Stimulated activated CD8-positive, alpha-beta memory T cell treated with anti-CD3 and anti-CD28 coated beads, Interleukin-12 subunit alpha, Interleukin-12 subunit beta, amount 100 ng/mL, for 1 hour (primary cell): ENCODE data around the gene LHFPL2.
"Not testable (repeated sequence)": the region's sequence is repeated elsewhere in the genome, so short reads cannot be mapped to it uniquely, and the experiment has no call there.

Source experiments
- DNase-seq: peaks from one replicate; pipeline ENCODE4 v3.0.0-alpha.2; 2020; ENCODE audit warnings: low read depth

Gene LHFPL2

DNA sequence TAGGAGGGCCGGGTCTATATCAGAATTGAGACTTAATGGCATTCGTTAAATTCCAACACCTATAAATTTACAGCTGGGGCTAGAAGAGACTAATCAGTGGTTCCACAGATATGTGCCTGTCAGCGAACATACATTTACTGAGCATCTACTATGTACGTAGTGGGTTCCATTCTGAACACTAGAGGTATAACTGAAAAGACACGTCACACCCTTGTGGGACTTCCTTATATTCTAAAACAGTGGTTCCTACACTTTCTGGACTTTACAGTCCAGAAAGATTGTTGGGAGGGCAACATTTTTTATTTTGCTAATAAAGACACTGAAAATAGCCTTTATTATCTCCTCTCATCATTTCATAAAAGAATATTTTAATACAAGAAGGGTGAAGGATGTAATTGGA lies 147.7 kb downstream of the LHFPL2 start:
- no peak for DNase-seq

GRCh38 chr5:78500028-78500427 lies 148.5 kb downstream of the LHFPL2 start:
- no peak for DNase-seq

GRCh38 chr5:78499485-78499884 lies 149.1 kb downstream of the LHFPL2 start:
- no peak for DNase-seq

- DNase-seq: no peak
These were observed 150.7 kb downstream of the LHFPL2 start for GRCh38 chr5:78497573-78498533.

- DNase-seq: no peak
These were observed 152.2 kb downstream of the LHFPL2 start for GRCh38 chr5:78496373-78496772.

DNA sequence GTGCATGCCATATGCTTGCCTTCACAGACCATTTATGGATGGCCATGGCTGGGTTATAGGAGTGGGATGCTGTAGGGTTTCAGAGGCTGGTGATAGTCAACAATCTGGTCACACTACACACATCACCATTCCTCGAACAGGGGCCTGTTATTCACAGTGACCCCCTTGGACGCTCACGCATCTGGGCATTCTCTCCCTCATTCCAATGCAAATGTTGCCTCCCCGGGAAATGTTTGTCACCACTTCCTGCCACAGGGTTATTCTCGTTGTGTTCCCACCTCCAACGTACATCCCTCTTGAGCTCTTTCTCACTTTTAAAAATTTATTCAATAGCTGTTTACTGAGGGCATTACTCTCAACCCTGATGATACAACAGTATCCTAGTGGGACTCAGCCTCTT lies 152.8 kb downstream of the LHFPL2 start:
- no peak for DNase-seq

- no peak for DNase-seq
These were observed 155.9 kb downstream of the LHFPL2 start for GRCh38 chr5:78492650-78493049.

GRCh38 chr5:78492224-78492623 lies 156.3 kb downstream of the LHFPL2 start:
- no peak for DNase-seq

- DNase-seq: no peak
These were observed 157.7 kb downstream of the LHFPL2 start for GRCh38 chr5:78490709-78491485.

- no peak for DNase-seq
These were observed 160.7 kb downstream of the LHFPL2 start for GRCh38 chr5:78487846-78488245.

DNA sequence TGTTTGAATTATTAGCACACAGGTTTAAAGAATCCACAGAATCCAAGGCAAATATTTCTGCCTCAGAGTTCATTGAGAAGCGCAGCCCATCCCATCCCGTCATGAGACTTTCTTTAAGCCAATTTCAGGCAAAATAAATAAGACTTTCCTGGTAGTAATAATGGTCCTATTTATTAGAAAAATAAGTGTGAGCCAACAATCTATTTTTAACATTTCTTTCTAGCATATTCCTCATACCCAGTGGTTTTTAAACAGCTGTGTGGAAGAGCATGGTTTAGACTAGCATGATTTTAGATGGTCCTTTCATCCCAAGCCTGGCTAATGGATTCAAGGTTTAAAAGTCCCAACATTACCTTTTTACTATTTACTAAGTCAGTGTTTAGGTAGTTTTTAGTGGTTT lies 162.4 kb downstream of the LHFPL2 start:
- no peak for DNase-seq

DNA sequence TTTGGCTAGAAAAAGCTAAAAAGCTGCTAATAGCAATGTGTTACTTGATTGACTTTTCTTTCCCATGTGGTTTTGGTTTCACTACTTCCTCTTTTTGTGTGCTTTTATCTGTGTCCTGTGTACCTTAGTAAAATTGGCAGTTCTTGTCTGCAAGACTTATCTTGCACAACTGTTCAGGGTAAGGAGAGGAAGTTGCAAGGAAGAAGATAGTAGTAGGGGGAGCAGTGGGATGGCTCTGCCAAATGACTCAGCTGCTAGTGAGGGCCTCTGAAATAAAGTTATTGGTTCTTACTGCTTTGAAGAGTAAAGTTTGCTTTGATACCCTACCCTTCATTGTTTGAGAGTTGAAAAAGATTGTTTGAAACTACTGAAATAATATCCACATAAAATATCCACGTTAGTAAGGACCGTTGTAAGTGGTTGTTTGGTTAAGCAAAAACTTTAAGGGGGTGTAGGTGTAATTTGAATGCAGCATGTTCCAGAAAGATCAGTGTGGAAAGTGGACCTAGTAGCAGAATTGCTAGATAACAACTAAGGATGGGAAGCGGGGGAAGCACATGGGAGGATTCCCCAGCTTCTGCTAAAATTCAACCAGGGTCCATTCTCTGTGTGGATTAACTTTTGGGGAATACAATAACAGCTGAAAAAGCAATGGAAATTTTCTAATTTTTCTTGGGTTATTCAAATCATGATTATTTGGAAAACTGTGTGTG lies 164.6 kb downstream of the LHFPL2 start:
- no peak for DNase-seq

GRCh38 chr5:78482948-78483347 lies 165.6 kb downstream of the LHFPL2 start:
- DNase-seq: no peak

DNA sequence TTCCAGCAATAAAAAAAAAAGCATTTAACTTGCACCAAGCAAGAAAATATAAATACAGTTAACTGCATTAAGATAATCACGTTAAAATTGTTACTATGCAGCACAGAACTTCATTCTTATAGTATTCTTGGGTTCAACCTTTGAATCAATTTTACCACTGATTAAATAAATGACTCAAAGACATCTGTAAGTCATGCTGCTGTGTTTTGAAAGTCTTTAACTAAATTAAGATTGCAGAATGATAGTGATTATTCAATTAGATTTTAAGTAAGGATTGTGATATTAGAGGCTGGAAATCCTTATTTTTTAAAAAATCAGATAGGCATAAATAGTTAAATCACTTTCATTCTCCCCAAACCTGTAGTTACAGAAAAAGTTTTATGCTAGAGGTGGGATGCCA lies 171.8 kb downstream of the LHFPL2 start:
- no peak for DNase-seq

DNA sequence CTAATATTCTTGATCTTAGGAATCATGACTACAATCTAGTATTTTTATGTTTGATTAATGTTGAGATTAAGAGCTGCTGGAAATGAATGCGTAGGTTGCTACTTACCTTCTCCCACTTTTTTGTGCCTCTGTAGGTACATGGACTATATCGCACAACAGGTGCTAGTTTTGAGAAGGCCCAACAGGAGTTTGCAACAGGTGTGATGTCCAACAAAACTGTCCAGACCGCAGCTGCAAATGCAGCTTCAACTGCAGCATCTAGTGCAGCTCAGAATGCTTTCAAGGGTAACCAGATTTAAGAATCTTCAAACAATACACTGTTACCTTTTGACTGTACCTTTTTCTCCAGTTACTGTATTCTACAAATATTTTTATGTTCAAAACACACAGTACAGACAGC lies 173.2 kb downstream of the LHFPL2 start:
- no peak for DNase-seq

DNA sequence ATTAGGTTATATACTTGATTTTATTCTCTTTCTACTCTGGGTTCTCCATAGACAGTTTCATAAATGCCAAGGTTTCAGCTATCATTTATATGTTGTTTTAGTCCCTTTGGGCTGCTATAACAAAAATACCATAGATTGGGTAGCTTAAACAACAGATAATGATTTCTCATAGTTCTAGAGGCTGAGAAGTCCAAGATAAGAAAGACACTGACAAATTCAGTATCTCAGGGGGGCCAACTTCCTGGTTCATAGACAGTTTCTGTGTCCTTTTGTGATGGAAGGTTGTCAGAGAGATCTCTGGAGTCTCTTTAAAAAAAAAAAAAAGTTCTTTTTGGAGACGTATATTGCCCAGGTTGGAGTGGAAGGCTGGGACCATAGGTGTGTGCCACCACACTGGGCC lies 174.8 kb downstream of the LHFPL2 start:
- no peak for DNase-seq

DNA sequence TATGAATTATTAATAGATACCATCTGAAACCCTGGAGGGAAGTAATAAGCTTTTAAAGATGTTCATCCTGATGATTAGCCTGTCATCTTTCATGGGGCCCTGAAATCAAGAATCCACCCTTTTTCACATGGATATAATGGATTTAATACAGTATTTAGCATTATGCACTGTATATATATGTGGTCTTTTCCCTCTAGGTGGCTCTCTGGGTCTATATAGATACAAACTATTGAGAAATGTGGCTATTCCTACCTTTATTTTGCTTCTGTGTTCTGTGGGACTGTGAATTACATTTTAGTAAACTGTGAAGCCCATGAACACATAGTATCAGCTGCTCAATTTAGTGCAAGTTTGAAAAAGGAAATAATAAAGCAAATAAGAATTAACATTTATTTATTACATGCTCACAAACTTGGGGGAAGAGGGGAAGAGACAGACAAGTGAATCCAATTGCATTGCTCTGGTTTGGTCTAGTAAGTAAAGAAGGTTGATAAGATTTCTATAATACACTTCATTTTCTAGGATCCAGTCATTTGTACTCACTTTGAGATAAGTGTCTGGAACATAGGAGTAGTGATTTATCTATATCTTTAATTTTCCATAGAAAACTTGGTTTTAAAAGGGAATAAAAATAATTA lies 176.0 kb downstream of the LHFPL2 start:
- no peak for DNase-seq

GRCh38 chr5:78471896-78472295 lies 176.7 kb downstream of the LHFPL2 start:
- DNase-seq: no peak

GRCh38 chr5:78467752-78468357 lies 180.7 kb downstream of the LHFPL2 start:
- no peak for DNase-seq

GRCh38 chr5:78467140-78467539 lies 181.4 kb downstream of the LHFPL2 start:
- no peak for DNase-seq

GRCh38 chr5:78458843-78459242 lies 189.7 kb downstream of the LHFPL2 start:
- DNase-seq: no peak

DNA sequence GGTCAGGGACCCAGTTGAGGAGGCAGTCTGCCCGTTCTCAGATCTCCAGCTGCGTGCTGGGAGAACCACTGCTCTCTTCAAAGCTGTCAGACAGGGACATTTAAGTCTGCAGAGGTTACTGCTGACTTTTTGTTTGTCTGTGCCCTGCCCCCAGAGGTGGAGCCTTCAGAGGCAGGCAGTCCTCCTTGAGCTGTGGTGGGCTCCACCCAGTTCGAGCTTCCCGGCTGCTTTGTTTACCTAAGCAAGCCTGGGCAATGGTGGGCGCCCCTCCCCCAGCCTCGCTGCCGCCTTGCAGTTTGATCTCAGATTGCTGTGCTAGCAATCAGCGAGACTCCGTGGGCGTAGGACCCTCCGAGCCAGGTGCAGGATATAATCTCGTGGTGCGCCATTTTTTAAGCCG lies 191.1 kb downstream of the LHFPL2 start:
- not testable (repeated sequence) for DNase-seq
